Rectal smooth muscle tissue (tissue), 1 donor: ENCODE measurements around the gene HIBCH.
A peak's percentile ranks its signal among the peaks of the same experiment; 100 is the strongest.
"Not testable (repeated sequence)": the region's sequence is repeated elsewhere in the genome, so short reads cannot be mapped to it uniquely, and the experiment has no call there.

Experiments
- H3K27ac ChIP-seq: one replicate; pipeline ENCODE4 v1.7.0; 2013; ENCODE audit warnings: low read depth, low read length, inconsistent platforms
- H3K27me3 ChIP-seq: one replicate; pipeline ENCODE4 v1.7.0; 2013; ENCODE audit warnings: low read length; ENCODE audit not compliant: control insufficient read depth, insufficient read depth
- H3K36me3 ChIP-seq: one replicate; pipeline ENCODE4 v1.7.0; 2013; ENCODE audit warnings: low read length; ENCODE audit not compliant: control insufficient read depth, insufficient read depth
- H3K4me1 ChIP-seq: one replicate; pipeline ENCODE4 v1.7.0; 2013; ENCODE audit warnings: low read length; ENCODE audit not compliant: control insufficient read depth, insufficient read depth
- H3K4me3 ChIP-seq: one replicate; pipeline ENCODE4 v1.7.0; 2013; ENCODE audit warnings: low read length
- H3K9ac ChIP-seq: one replicate; pipeline ENCODE4 v1.7.0; 2013; ENCODE audit warnings: low read length

Gene HIBCH

GRCh38 chr2:190318514-190318913 is 1.1 kb downstream of the HIBCH start:
- peaks cover 6% of the 10 kb centered on the region for H3K4me1 ChIP-seq
- H3K27ac ChIP-seq: peak overlapping the region; percentile 79
- H3K27me3 ChIP-seq: no peaks in the 10 kb centered on the region
- H3K36me3 ChIP-seq: no peaks in the 10 kb centered on the region
- H3K4me3 ChIP-seq: peak overlapping the region; percentile 73
- no peak overlapping the region for H3K9ac ChIP-seq

GRCh38 chr2:190315273-190315672 is 4.4 kb downstream of the HIBCH start:
- Histone ChIP-seq H3K27me3 (no peaks in the 10 kb centered on the region), H3K9ac (no peak overlapping the region), H3K36me3 (no peaks in the 10 kb centered on the region), H3K4me1 (peaks cover 6% of the 10 kb centered on the region), H3K27ac (no peak overlapping the region), H3K4me3 (no peak overlapping the region)

GRCh38 chr2:190313880-190314279 is 5.7 kb downstream of the HIBCH start:
- Histone ChIP-seq H3K4me1 (peaks cover 3% of the 10 kb centered on the region), H3K27ac (no peak overlapping the region), H3K4me3 (no peak overlapping the region), H3K9ac (no peak overlapping the region), H3K27me3 (no peaks in the 10 kb centered on the region), H3K36me3 (no peaks in the 10 kb centered on the region)

GRCh38 chr2:190312635-190313025 is 7.0 kb downstream of the HIBCH start:
- not testable (repeated sequence) for H3K4me1 ChIP-seq, H3K36me3 ChIP-seq, H3K4me3 ChIP-seq, H3K9ac ChIP-seq, H3K27me3 ChIP-seq, H3K27ac ChIP-seq

GRCh38 chr2:190311893-190312634 is 7.6 kb downstream of the HIBCH start:
- no peaks in the 10 kb centered on the region for H3K36me3 ChIP-seq

GRCh38 chr2:190308031-190308430 is 11.6 kb downstream of the HIBCH start:
- Histone ChIP-seq H3K36me3 (peaks cover 5% of the 10 kb centered on the region), H3K4me3 (no peak overlapping the region), H3K4me1 (no peaks in the 10 kb centered on the region), H3K27me3 (no peaks in the 10 kb centered on the region), H3K27ac (no peak overlapping the region), H3K9ac (no peak overlapping the region)

More at GRCh38 chr2:190311893-190312634, 7.6 kb downstream of the HIBCH start:
- no peak overlapping the region for H3K9ac ChIP-seq
- H3K27ac ChIP-seq: no peak overlapping the region
- H3K27me3 ChIP-seq: no peaks in the 10 kb centered on the region
- no peaks in the 10 kb centered on the region for H3K4me1 ChIP-seq
- no peak overlapping the region for H3K4me3 ChIP-seq

GRCh38 chr2:190304404-190304803 is 15.2 kb downstream of the HIBCH start:
- Histone ChIP-seq H3K27me3 (no peaks in the 10 kb centered on the region), H3K4me1 (no peaks in the 10 kb centered on the region), H3K4me3 (no peak overlapping the region), H3K27ac (no peak overlapping the region), H3K36me3 (peaks cover 5% of the 10 kb centered on the region), H3K9ac (no peak overlapping the region)

- Histone ChIP-seq H3K9ac (no peak overlapping the region), H3K4me1 (no peaks in the 10 kb centered on the region), H3K27me3 (no peaks in the 10 kb centered on the region), H3K4me3 (no peak overlapping the region), H3K27ac (no peak overlapping the region), H3K36me3 (peaks cover 5% of the 10 kb centered on the region)
These were observed 16.0 kb downstream of the HIBCH start for GRCh38 chr2:190303647-190304046.

- Histone ChIP-seq H3K4me3 (no peak overlapping the region), H3K27me3 (no peaks in the 10 kb centered on the region), H3K4me1 (no peaks in the 10 kb centered on the region), H3K36me3 (peaks cover 5% of the 10 kb centered on the region), H3K27ac (no peak overlapping the region), H3K9ac (no peak overlapping the region)
These were observed 17.6 kb downstream of the HIBCH start for GRCh38 chr2:190302052-190302451.

- Histone ChIP-seq H3K9ac (no peak overlapping the region), H3K27me3 (no peaks in the 10 kb centered on the region), H3K4me3 (no peak overlapping the region), H3K27ac (no peak overlapping the region), H3K4me1 (no peaks in the 10 kb centered on the region), H3K36me3 (peaks cover 2% of the 10 kb centered on the region)
These were observed 18.6 kb downstream of the HIBCH start for GRCh38 chr2:190301032-190301431.

- H3K27ac ChIP-seq, H3K4me1 ChIP-seq, H3K36me3 ChIP-seq, H3K4me3 ChIP-seq, H3K9ac ChIP-seq, H3K27me3 ChIP-seq: not testable (repeated sequence)
These were observed 21.7 kb downstream of the HIBCH start for GRCh38 chr2:190297880-190298279.

GRCh38 chr2:190283783-190284182 is 35.8 kb downstream of the HIBCH start:
- Histone ChIP-seq H3K4me3 (no peak overlapping the region), H3K4me1 (no peaks in the 10 kb centered on the region), H3K9ac (no peak overlapping the region), H3K27ac (no peak overlapping the region), H3K27me3 (no peaks in the 10 kb centered on the region), H3K36me3 (peaks cover 10% of the 10 kb centered on the region)

- H3K4me1 ChIP-seq: no peaks in the 10 kb centered on the region
- peaks cover 3% of the 10 kb centered on the region for H3K36me3 ChIP-seq
- H3K4me3 ChIP-seq: no peak overlapping the region
- H3K27me3 ChIP-seq: no peaks in the 10 kb centered on the region
- H3K27ac ChIP-seq: no peak overlapping the region
- H3K9ac ChIP-seq: no peak overlapping the region
These were observed 38.9 kb downstream of the HIBCH start for GRCh38 chr2:190280565-190281350.
